Measurements from ENCODE around the gene CROT. TPM values are rescaled to one million over a fixed set of nuclear protein-coding genes. Genes with fewer than 3 reads are reported as not detected.
A peak's percentile ranks its signal among the peaks of the same experiment; 100 is the strongest.

CROT gene
- total RNA-seq (2014; rRNA removed; shearing (Covaris generic)) (10.4 and 14.0 TPM in 2 replicates), polyA plus RNA-seq (2016; fragmentation: Nextera tagmentation; extraction: Ambion mirVana) (6.6 and 8.9 TPM in 2 replicates)
- long read RNA-seq, partial matches to known transcripts = 0 of 4 reads
- long read RNA-seq, other reads (novel, unspliced or antisense) = 1 of 4 reads

- peak; percentile 97 for ATAC-seq
- no peaks in the 10 kb centered on the region for H3K9me2 ChIP-seq (ENCODE audit: insufficient read depth)
- Mint-ChIP-seq H3K4me1 (peaks cover 34% of the 10 kb centered on the region), H3K36me3 (ENCODE audit: low read depth) (peaks cover 36% of the 10 kb centered on the region), H3K27ac (peak within 1 kb of the TSS; percentile 58; the same call in 1 of the 2 replicates), H3K9me3 (peaks cover 2% of the 10 kb centered on the region; the same call in 1 of the 3 replicates), H3K27me3 (ENCODE audit: insufficient read depth, low read depth, poor library complexity) (peaks cover 6% of the 10 kb centered on the region), H3K4me3 (peak within 1 kb of the TSS; percentile 88)
- no peaks in the 10 kb centered on the region for H3K79me2 ChIP-seq (replicated peaks; ENCODE audit: insufficient read depth)
- H3K27me3 ChIP-seq (ENCODE audit: insufficient read depth) = peaks cover 6% of the 10 kb centered on the region; the same call in 1 of the 2 replicates
- no peaks in the 10 kb centered on the region for H4K20me1 ChIP-seq (replicated peaks; ENCODE audit: insufficient read depth)
- H3K36me3 ChIP-seq (ENCODE audit: insufficient read depth) = peaks cover 4% of the 10 kb centered on the region; the same call in 1 of the 2 replicates
- no peaks in the 10 kb centered on the region for H3F3A ChIP-seq (replicated peaks; ENCODE audit: low read depth)
- H3K27ac ChIP-seq (ENCODE audit: low read depth) = no peak within 1 kb of the TSS
- H2AFZ ChIP-seq = peak within 1 kb of the TSS; percentile 98
- DNase-seq (ENCODE audit: low spot score) = peak; percentile 98
- TF ChIP-seq POLR2AphosphoS5 (IDR thresholded peaks at IDR 0.05; ENCODE audit: low read depth) (peak; percentile 93), ZNF114 (CRISPR knock-in tag; IDR thresholded peaks at IDR 0.05) (no peak), CREB1 (CRISPR knock-in tag; IDR thresholded peaks at IDR 0.05; ENCODE audit: low read depth) (peak; percentile 77)
- H3K4me3 ChIP-seq = peak within 1 kb of the TSS; percentile 63
- peaks cover 24% of the 10 kb centered on the region for H3K4me1 ChIP-seq (ENCODE audit: insufficient read depth)
- peak within 1 kb of the TSS; percentile 88 for H3K4me2 ChIP-seq
Measured at GRCh38 chr7:87345166-87345927, at the start of gene CROT. Gene CROT (plus strand): TSS chr7:87345664. CDS start chr7:87349069, 3,405 bp downstream.

GRCh38 chr7:87300756-87301155, 44.7 kb upstream of the CROT start:
- Histone ChIP-seq H2AFZ (no peak overlapping the region), H3K4me1 (ENCODE audit: insufficient read depth) (no peaks in the 10 kb centered on the region), H3K79me2 (replicated peaks; ENCODE audit: insufficient read depth) (no peaks in the 10 kb centered on the region), H3K4me3 (no peak overlapping the region), H4K20me1 (replicated peaks; ENCODE audit: insufficient read depth) (no peaks in the 10 kb centered on the region), H3K27ac (ENCODE audit: low read depth) (no peak overlapping the region), H3K9me2 (ENCODE audit: insufficient read depth) (peaks cover 9% of the 10 kb centered on the region), H3K27me3 (ENCODE audit: insufficient read depth) (no peaks in the 10 kb centered on the region), H3K36me3 (ENCODE audit: insufficient read depth) (0 out of 2 replicates have a peak, but pooled peaks cover 3% of the 10 kb centered on the region), H3K4me2 (no peak overlapping the region), H3F3A (replicated peaks; ENCODE audit: low read depth) (no peaks in the 10 kb centered on the region)
- DNase-seq (ENCODE audit: low spot score) (no peak), ATAC-seq (no peak)
- TF ChIP-seq EZH2 (IDR thresholded peaks at IDR 0.05; ENCODE audit: low read depth, unreplicated experiment) = no peak
- TF ChIP-seq ZNF331 (CRISPR knock-in tag; IDR thresholded peaks at IDR 0.05; ENCODE audit: low read depth) = no peak
- no peak for TF ChIP-seq POLR2AphosphoS5 (IDR thresholded peaks at IDR 0.05; ENCODE audit: low read depth)
- TF ChIP-seq, protein P1, sequence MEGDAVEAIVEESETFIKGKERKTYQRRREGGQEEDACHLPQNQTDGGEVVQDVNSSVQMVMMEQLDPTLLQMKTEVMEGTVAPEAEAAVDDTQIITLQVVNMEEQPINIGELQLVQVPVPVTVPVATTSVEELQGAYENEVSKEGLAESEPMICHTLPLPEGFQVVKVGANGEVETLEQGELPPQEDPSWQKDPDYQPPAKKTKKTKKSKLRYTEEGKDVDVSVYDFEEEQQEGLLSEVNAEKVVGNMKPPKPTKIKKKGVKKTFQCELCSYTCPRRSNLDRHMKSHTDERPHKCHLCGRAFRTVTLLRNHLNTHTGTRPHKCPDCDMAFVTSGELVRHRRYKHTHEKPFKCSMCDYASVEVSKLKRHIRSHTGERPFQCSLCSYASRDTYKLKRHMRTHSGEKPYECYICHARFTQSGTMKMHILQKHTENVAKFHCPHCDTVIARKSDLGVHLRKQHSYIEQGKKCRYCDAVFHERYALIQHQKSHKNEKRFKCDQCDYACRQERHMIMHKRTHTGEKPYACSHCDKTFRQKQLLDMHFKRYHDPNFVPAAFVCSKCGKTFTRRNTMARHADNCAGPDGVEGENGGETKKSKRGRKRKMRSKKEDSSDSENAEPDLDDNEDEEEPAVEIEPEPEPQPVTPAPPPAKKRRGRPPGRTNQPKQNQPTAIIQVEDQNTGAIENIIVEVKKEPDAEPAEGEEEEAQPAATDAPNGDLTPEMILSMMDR (conservative IDR thresholded peaks at IDR 0.05; ENCODE audit: low read depth in 2 of 2) = no peak
- TF ChIP-seq, protein P2, sequence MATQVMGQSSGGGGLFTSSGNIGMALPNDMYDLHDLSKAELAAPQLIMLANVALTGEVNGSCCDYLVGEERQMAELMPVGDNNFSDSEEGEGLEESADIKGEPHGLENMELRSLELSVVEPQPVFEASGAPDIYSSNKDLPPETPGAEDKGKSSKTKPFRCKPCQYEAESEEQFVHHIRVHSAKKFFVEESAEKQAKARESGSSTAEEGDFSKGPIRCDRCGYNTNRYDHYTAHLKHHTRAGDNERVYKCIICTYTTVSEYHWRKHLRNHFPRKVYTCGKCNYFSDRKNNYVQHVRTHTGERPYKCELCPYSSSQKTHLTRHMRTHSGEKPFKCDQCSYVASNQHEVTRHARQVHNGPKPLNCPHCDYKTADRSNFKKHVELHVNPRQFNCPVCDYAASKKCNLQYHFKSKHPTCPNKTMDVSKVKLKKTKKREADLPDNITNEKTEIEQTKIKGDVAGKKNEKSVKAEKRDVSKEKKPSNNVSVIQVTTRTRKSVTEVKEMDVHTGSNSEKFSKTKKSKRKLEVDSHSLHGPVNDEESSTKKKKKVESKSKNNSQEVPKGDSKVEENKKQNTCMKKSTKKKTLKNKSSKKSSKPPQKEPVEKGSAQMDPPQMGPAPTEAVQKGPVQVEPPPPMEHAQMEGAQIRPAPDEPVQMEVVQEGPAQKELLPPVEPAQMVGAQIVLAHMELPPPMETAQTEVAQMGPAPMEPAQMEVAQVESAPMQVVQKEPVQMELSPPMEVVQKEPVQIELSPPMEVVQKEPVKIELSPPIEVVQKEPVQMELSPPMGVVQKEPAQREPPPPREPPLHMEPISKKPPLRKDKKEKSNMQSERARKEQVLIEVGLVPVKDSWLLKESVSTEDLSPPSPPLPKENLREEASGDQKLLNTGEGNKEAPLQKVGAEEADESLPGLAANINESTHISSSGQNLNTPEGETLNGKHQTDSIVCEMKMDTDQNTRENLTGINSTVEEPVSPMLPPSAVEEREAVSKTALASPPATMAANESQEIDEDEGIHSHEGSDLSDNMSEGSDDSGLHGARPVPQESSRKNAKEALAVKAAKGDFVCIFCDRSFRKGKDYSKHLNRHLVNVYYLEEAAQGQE (IDR thresholded peaks at IDR 0.05; ENCODE audit: unreplicated experiment) = no peak
- no peak for TF ChIP-seq EZH2phosphoT487 (IDR thresholded peaks at IDR 0.05; ENCODE audit: unreplicated experiment)
- TF ChIP-seq JUNB (IDR thresholded peaks at IDR 0.05; ENCODE audit: unreplicated experiment) = no peak
- Mint-ChIP-seq H3K36me3 (ENCODE audit: low read depth) (peaks cover 6% of the 10 kb centered on the region; the same call in 2 of the 3 replicates), H3K27me3 (ENCODE audit: insufficient read depth, low read depth, poor library complexity) (no peaks in the 10 kb centered on the region), H3K27ac (no peak overlapping the region), H3K9me3 (peaks cover 27% of the 10 kb centered on the region), H3K4me1 (peaks cover 10% of the 10 kb centered on the region; the same call in 2 of the 3 replicates), H3K4me3 (no peak overlapping the region)

Data from GM23338 (cell line).